Lower lobe of right lung (tissue), 2 donors: ENCODE results near the gene GP2. TPM values are rescaled to one million over a fixed set of nuclear protein-coding genes. Genes with fewer than 3 reads are reported as not detected.

Experiments
- ATAC-seq, 2 donors: fragments of 200-7000 bp; cut with Tn5 transposase; one replicate each; pipeline ENCODE4 v1.9.1; 2020 to 2022; ENCODE audit warnings: mild to moderate bottlenecking in 2 of 2, moderate library complexity in 2 of 2
- DNase-seq: peaks from one replicate; pipeline ENCODE4 v3.0.0-alpha.2; 2020
- H3K27ac ChIP-seq: fragments of 200-600 bp; one replicate; pipeline ENCODE4 v1.8.0; 2022
- H3K27me3 ChIP-seq: fragments of 200-600 bp; one replicate; pipeline ENCODE4 v1.8.0; 2022; ENCODE audit warnings: low read depth
- H3K36me3 ChIP-seq: fragments of 200-600 bp; one replicate; pipeline ENCODE4 v1.8.0; 2022; ENCODE audit warnings: mild to moderate bottlenecking
- H3K4me1 ChIP-seq: fragments of 200-600 bp; one replicate; pipeline ENCODE4 v1.8.0; 2022
- H3K4me3 ChIP-seq: fragments of 200-600 bp; one replicate; pipeline ENCODE4 v1.8.0; 2022; ENCODE audit warnings: mild to moderate bottlenecking
- H3K9me3 ChIP-seq: fragments of 200-600 bp; one replicate; pipeline ENCODE4 v1.8.0; 2022
- intact Hi-C: fragments of 100-400 bp; cut with DNase I; formaldehyde crosslinking; loops from one replicate; pipeline ENCODE4 v1.11.0; 2022
- total RNA-seq: library from RNA; stranded (reverse); fragmentation: NEBNext Ultra II Directional; extraction: Animal tissue kit (Norgen Biotek cat#: 25700); gene quantifications from one replicate; pipeline ENCODE4 v1.2.1, GENCODE V29; 2021
- TF ChIP-seq, protein P1 (sequence below): fragments of 200-600 bp; IDR thresholded peaks from one replicate; pipeline ENCODE4 v1.8.0; 2022; ENCODE audit warnings: antibody characterized with exemption, mild to moderate bottlenecking
- donor health status: DM: no; HTN: yes; CAD: no; lungs with severe emphysema.

The GP2 gene
- total RNA-seq, 1 donor from 2014 or later: 0.18 TPM

DNA sequence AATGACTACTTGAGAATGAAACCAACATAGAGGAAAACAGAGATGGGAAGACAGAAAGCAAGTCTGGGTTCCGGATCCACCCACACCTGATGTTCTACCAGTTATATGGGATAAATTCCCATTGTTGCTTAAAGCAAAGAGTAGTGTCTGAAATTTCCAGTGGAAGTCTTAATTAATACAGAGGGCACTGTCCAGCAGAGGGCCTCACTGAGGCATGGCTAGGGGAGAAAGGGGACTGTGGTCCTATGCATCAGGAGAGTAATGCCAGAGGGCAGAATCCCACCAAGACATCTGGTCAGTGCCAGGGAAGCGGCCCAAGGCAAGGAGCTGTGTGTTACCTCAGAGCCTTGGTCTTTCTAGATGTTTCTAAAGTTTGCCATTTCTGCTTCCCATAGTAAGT, 32.7 kb upstream of the GP2 start:
- no peak for DNase-seq
- TF ChIP-seq, protein P1, sequence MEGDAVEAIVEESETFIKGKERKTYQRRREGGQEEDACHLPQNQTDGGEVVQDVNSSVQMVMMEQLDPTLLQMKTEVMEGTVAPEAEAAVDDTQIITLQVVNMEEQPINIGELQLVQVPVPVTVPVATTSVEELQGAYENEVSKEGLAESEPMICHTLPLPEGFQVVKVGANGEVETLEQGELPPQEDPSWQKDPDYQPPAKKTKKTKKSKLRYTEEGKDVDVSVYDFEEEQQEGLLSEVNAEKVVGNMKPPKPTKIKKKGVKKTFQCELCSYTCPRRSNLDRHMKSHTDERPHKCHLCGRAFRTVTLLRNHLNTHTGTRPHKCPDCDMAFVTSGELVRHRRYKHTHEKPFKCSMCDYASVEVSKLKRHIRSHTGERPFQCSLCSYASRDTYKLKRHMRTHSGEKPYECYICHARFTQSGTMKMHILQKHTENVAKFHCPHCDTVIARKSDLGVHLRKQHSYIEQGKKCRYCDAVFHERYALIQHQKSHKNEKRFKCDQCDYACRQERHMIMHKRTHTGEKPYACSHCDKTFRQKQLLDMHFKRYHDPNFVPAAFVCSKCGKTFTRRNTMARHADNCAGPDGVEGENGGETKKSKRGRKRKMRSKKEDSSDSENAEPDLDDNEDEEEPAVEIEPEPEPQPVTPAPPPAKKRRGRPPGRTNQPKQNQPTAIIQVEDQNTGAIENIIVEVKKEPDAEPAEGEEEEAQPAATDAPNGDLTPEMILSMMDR: peak; percentile 13
- no peaks in the 10 kb centered on the region for H3K4me1 ChIP-seq
- no peaks in the 10 kb centered on the region for H3K9me3 ChIP-seq
- ATAC-seq: no peak
- H3K27ac ChIP-seq: no peak overlapping the region
- H3K27me3 ChIP-seq: no peaks in the 10 kb centered on the region
- H3K36me3 ChIP-seq: no peaks in the 10 kb centered on the region
- intact Hi-C loops: no loop called here
- no peak overlapping the region for H3K4me3 ChIP-seq

DNA sequence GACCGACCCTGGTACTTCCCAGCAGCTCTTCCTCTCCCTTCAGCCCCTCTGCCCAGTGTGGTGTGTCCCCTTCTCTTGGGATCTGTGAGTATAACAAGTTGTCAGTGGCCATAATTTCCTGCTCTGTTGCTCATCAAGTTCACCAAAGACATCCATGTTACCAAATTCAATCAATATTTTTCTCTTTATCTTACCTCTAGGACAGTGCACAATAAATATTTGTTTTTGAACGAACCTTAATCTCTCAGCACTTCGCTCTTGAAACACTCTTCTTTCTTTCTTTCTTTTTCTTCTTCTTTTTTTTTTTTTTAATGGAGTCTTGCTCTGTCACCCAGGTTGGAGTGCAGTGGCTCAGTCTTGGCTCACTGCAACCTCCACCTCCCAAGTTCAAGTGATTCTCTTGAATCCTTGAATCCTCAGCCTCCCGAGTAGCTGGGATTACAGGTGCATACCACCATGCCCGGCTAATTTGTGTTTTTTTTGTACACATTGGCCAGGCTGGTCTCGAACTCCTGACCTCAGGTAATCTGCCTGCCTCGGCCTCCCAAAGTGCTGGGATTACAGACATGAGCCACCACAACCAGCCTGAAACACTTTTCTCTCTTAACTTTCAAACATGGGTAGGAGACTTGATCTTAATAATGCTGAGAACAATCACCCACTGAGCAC, 27.9 kb upstream of the GP2 start:
- no peak for ATAC-seq

DNA sequence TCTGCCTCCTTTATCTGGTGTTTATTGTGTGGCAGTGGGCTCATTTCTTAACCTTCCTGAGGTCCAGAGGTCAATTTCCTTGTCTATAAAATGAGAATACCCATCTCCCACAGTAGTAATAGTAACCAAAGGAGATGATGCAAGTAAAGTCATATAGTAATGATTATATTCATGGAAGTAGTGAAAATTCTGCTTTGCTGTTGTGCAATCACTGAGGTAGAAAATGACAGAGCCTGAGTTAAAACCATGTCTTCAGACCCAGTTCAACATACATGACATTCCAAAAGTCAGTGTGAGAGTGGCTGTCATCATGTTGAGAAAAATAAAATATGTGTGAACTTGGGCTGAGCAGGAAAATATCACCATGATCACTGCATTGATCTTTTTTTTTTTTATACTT, 26.1 kb upstream of the GP2 start:
- Histone ChIP-seq H3K4me3 (no peak overlapping the region), H3K4me1 (no peaks in the 10 kb centered on the region), H3K36me3 (no peaks in the 10 kb centered on the region), H3K27ac (no peak overlapping the region), H3K9me3 (no peaks in the 10 kb centered on the region), H3K27me3 (peaks cover 17% of the 10 kb centered on the region)
- ATAC-seq (no peak), DNase-seq (no peak)
- TF ChIP-seq, protein P1: no peak
- intact Hi-C loops: no loop called here

More for the DNA sequence above, 27.9 kb upstream of the GP2 start:
- H3K4me1 ChIP-seq: no peaks in the 10 kb centered on the region
- no peak for DNase-seq
- no peaks in the 10 kb centered on the region for H3K9me3 ChIP-seq
- intact Hi-C loops: no loop called here
- H3K36me3 ChIP-seq: no peaks in the 10 kb centered on the region
- no peak overlapping the region for H3K4me3 ChIP-seq
- no peak overlapping the region for H3K27ac ChIP-seq
- TF ChIP-seq, protein P1: no peak
- H3K27me3 ChIP-seq: peaks cover 8% of the 10 kb centered on the region

DNA sequence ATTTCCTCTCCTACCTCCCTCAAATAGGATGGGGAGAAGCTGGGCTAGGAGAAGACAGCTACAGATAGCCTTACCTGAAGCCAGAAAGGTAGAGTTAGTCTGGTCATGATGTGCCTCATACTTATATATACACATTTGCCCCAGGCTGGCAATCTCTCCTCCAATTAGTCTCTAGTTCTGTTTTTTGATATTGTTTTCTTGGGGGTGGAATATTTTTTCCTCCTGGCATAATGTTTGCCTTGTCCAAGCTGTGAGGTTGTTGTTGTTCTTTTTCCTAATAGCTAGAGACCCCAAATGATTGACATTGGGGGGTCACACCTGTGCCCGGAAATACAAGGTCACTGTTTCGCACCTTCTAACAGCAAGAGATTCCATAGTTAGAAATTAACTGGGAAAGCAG, 25.3 kb upstream of the GP2 start, which contains the start of gene UMOD:
UMOD (minus strand) TSS at position 101 of the 400 bp plus-strand sequence. CDS start 1,978 bp downstream, outside the sequence.
- Histone ChIP-seq H3K27me3 (peaks cover 22% of the 10 kb centered on the region), H3K4me1 (no peaks in the 10 kb centered on the region), H3K36me3 (no peaks in the 10 kb centered on the region), H3K4me3 (no peak within 1 kb of the TSS), H3K27ac (no peak within 1 kb of the TSS), H3K9me3 (no peaks in the 10 kb centered on the region)
- ATAC-seq: no peak
- DNase-seq: no peak
- TF ChIP-seq, protein P1: no peak
- intact Hi-C loops: no loop called here

DNA sequence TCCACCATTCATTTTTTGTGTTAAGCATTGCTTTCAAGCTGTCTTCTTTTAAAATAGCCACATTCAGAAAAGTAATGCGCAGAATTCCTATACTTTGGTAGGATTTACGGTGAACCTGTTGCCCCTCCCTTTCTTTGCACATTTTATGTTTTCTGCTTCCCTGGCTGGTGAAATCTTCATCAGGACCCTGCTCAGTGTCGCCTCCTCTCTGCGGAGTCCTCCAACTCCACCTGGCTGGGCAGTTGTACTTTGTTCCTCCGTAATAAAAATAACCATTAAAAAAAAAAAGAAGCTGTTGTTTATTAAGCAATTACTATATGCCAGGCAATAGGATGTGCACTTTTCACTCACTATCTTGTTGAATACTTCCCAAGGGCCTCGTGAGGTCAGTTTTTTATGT, 22.3 kb upstream of the GP2 start:
- no peak for ATAC-seq
- Histone ChIP-seq H3K27me3 (peaks cover 31% of the 10 kb centered on the region), H3K4me3 (no peak overlapping the region)

More for the DNA sequence above, 22.3 kb upstream of the GP2 start:
- intact Hi-C loops: no loop called here
- TF ChIP-seq, protein P1: no peak
- no peaks in the 10 kb centered on the region for H3K9me3 ChIP-seq
- H3K36me3 ChIP-seq: no peaks in the 10 kb centered on the region
- DNase-seq: no peak
- H3K4me1 ChIP-seq: no peaks in the 10 kb centered on the region
- H3K27ac ChIP-seq: no peak overlapping the region
